Upper lobe of left lung (tissue), 6 donors: ENCODE results near the gene PRDM11. TPM values are rescaled to one million over a fixed set of nuclear protein-coding genes. Genes with fewer than 3 reads are reported as not detected.

Experiments
- ATAC-seq, 2 donors: fragments of 200-7000 bp; cut with Tn5 transposase; one replicate each; pipeline ENCODE4 v1.9.1; 2022; ENCODE audit warnings: mild to moderate bottlenecking in 2 of 2, moderate library complexity in 2 of 2; ENCODE audit not compliant: low FRiP score in 2 of 2
- DNase-seq, 2 donors: peaks; one replicate each; pipeline ENCODE4 v3.0.0-alpha.2; 2019 to 2020
- H3K27ac ChIP-seq, 4 donors: fragments of 200-600 bp; sonication (generic); one replicate each; pipeline ENCODE4 v1.5.1; 2016 to 2019
- H3K27me3 ChIP-seq, 4 donors: fragments of 200-600 bp; sonication (generic); one replicate each; pipeline ENCODE4 v1.5.1; 2017 to 2019
- H3K36me3 ChIP-seq, 4 donors: fragments of 200-600 bp; sonication (generic); one replicate each; pipeline ENCODE4 v1.5.1; 2016 to 2019
- H3K4me1 ChIP-seq, 4 donors: fragments of 200-600 bp; sonication (generic); one replicate each; pipeline ENCODE4 v1.5.1; 2018 to 2019
- H3K4me3 ChIP-seq, 4 donors: fragments of 200-600 bp; sonication (generic); one replicate each; pipeline ENCODE4 v1.5.1; 2017 to 2019; ENCODE audit warnings: mild to moderate bottlenecking in 2 of 4, moderate library complexity in 1 of 4
- H3K9me3 ChIP-seq, 4 donors: fragments of 200-600 bp; sonication (generic); one replicate each; pipeline ENCODE4 v1.5.1; 2018 to 2019
- EP300 ChIP-seq, 4 donors: sonication (generic); formaldehyde crosslinking; IDR thresholded peaks; one replicate each; pipeline ENCODE4 v1.5.1; 2017; ENCODE audit warnings: antibody characterized with exemption in 4 of 4, control low read depth in 2 of 4
- POLR2A ChIP-seq, 4 donors: fragments of 450-650 bp; IDR thresholded peaks; one replicate each; pipeline ENCODE4 v1.5.1; 2016 to 2017; ENCODE audit warnings: antibody characterized with exemption in 4 of 4, mild to moderate bottlenecking in 2 of 4
- POLR2AphosphoS5 ChIP-seq, 2 donors: sonication (generic); formaldehyde crosslinking; IDR thresholded peaks; one replicate each; pipeline ENCODE4 v1.5.1; 2017; ENCODE audit warnings: antibody characterized with exemption in 2 of 2
- WGBS, 2 donors: methylation state at CpG; one replicate each; pipeline ENCODE4 v1.1.5; 2017 to 2018; 5-methylcytosine and 5-hydroxymethylcytosine counted together
- total RNA-seq, 6 donors: library from RNA; depleted of rRNA in 4 of 6; stranded (reverse); fragments of >200 nt in 4 of 6; gene quantifications; one replicate each; pipeline versions ENCODE4 v1.1.0 to v1.2.1, GENCODE V29; 2016 to 2021
- TF ChIP-seq, protein P1 (sequence below), 6 experiments: fragments of 450-650 bp in 4 of 6; fragments of 200-600 bp in 2 of 6; sonication (generic) in 2 of 6; IDR thresholded peaks; one replicate each; pipeline ENCODE4 v1.5.1; 2016 to 2019; ENCODE audit warnings: antibody characterized with exemption in 6 of 6
- donor health status: DM: no; HTN: no; CAD: no; lungs with moderate emphysema.
- donor health status: DM: no; HTN: yes; CAD: no; lungs with severe emphysema.

PRDM11 gene
- total RNA-seq, 6 donors from 2014 or later = 12.7 to 21.1 (median 16.0) TPM

DNA sequence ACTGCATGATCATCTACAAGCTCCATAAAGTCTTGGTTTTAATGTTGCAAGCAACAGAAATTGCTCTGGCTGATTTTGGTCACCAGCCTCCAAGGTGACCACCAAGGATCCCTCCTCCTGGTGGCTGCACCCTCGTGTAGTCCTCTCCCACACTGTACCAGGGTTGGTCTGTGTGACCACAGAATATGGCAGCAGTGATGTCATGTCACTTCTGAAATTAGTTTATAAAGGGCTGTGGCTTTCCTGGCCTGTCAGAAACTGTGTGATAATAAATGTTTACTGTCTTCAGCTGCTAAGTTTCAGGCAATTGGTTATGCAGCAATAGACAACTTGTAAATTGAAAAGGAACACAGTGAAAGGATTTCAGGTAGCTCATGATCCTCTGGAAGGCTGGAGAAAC lies 5.3 kb upstream of the PRDM11 start:
- ATAC-seq (no peak), DNase-seq (no peak)
- Histone ChIP-seq H3K36me3 (no peaks in the 10 kb centered on the region), H3K4me3 (no peak overlapping the region), H3K4me1 (peaks cover 8 to 11% (median 9%) of the 10 kb centered on the region in 4 donors), H3K27ac (no peak overlapping the region), H3K27me3 (no peaks in the 10 kb centered on the region), H3K9me3 (no peaks in the 10 kb centered on the region)
- TF ChIP-seq EP300 (IDR thresholded peaks at IDR 0.05) (no peak), POLR2A (IDR thresholded peaks at IDR 0.05) (no peak), POLR2AphosphoS5 (IDR thresholded peaks at IDR 0.05) (no peak)
- TF ChIP-seq, protein P1, sequence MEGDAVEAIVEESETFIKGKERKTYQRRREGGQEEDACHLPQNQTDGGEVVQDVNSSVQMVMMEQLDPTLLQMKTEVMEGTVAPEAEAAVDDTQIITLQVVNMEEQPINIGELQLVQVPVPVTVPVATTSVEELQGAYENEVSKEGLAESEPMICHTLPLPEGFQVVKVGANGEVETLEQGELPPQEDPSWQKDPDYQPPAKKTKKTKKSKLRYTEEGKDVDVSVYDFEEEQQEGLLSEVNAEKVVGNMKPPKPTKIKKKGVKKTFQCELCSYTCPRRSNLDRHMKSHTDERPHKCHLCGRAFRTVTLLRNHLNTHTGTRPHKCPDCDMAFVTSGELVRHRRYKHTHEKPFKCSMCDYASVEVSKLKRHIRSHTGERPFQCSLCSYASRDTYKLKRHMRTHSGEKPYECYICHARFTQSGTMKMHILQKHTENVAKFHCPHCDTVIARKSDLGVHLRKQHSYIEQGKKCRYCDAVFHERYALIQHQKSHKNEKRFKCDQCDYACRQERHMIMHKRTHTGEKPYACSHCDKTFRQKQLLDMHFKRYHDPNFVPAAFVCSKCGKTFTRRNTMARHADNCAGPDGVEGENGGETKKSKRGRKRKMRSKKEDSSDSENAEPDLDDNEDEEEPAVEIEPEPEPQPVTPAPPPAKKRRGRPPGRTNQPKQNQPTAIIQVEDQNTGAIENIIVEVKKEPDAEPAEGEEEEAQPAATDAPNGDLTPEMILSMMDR (IDR thresholded peaks at IDR 0.05) = no peak
- WGBS, 2 donors = 0 to 37% methylated on average over 1 of the region's 1 CpG

- no peak overlapping the region for H3K4me3 ChIP-seq
- H3K27ac ChIP-seq = no peak overlapping the region
- peaks cover 8 to 13% (median 9%) of the 10 kb centered on the region in 4 donors for H3K4me1 ChIP-seq
- TF ChIP-seq, protein P1 (IDR thresholded peaks at IDR 0.05) = no peak
- no peak for TF ChIP-seq EP300 (IDR thresholded peaks at IDR 0.05)
- no peak for TF ChIP-seq POLR2AphosphoS5 (IDR thresholded peaks at IDR 0.05)
- no peak for TF ChIP-seq POLR2A (IDR thresholded peaks at IDR 0.05)
- 56 to 75% methylated on average over 2 of the region's 2 CpGs for whole genome bisulfite sequencing, 2 donors
- no peak for ATAC-seq
- no peaks in the 10 kb centered on the region for H3K27me3 ChIP-seq
- DNase-seq = no peak
- H3K9me3 ChIP-seq = no peaks in the 10 kb centered on the region
- no peaks in the 10 kb centered on the region for H3K36me3 ChIP-seq
Measured at GRCh38 chr11:45141631-45142030, 4.8 kb upstream of the PRDM11 start.

GRCh38 chr11:45142241-45143055 lies 4.0 kb upstream of the PRDM11 start:
- no peaks in the 10 kb centered on the region for H3K27me3 ChIP-seq
- no peak for DNase-seq
- WGBS, 2 donors = 78 to 79% methylated on average over 3 to 4 of the region's 4 CpGs
- no peak for ATAC-seq
- H3K4me3 ChIP-seq = no peak overlapping the region
- no peaks in the 10 kb centered on the region for H3K36me3 ChIP-seq
- H3K27ac ChIP-seq = no peak overlapping the region
- H3K9me3 ChIP-seq = no peaks in the 10 kb centered on the region
- H3K4me1 ChIP-seq = peaks cover 8 to 14% (median 9%) of the 10 kb centered on the region in 4 donors
- TF ChIP-seq POLR2A (IDR thresholded peaks at IDR 0.05) = no peak
- TF ChIP-seq EP300 (IDR thresholded peaks at IDR 0.05) = no peak
- TF ChIP-seq, protein P1 (IDR thresholded peaks at IDR 0.05) = no peak
- TF ChIP-seq POLR2AphosphoS5 (IDR thresholded peaks at IDR 0.05) = no peak

- H3K27ac ChIP-seq = no peak overlapping the region
Measured at GRCh38 chr11:45143494-45143893, 2.9 kb upstream of the PRDM11 start.

DNA sequence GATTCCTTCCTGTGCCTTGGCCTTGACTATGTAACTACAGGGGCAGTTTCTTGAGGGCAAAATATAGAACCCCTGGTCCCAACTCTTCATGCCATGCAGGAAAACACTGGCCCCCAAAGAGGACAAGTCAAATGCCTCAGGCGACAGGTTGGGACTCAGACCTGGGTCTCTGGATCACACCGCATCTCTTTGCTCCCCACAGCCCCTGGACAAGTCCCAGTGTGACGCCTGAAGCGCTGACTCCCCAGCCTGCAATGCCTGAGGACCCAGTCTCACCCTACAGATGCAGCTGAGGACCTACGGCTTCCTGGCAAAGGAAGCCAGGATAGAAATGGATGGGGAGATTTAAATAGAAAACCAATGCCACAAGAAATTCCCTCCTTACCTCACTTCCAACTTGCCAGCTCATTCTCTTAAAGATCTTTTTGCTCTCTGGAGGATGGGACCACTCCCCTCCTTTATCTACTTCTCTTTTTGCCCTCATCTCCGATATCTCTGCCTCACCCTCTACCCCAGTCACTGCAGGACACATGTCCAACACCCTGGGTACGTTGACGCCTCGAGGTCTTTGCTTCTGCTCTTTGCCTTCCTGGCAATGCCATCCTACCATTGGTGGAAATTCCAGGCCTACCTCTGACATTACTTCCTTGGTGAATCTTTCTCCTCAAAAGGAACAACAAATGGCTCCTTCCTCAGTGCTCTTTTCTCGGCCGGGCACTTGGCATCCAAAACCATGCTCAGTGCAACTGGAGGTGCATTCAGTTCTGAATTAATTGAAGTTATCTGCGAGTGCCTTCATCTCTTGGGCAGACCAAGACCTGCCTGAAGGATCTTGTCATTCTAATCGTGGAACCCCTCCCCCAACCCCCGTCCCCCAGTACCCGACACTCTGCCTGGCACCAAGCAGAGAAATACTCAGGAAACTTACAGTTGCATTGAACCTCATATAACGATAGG lies 2.0 kb upstream of the PRDM11 start:
- Histone ChIP-seq H3K27me3 (no peaks in the 10 kb centered on the region), H3K9me3 (no peaks in the 10 kb centered on the region), H3K4me1 (peaks cover 16 to 31% (median 21%) of the 10 kb centered on the region in 4 donors), H3K4me3 (no peak overlapping the region), H3K27ac (no peak overlapping the region), H3K36me3 (no peaks in the 10 kb centered on the region)
- DNase-seq (no peak), ATAC-seq (no peak)
- 75 to 78% methylated on average over 15 to 16 of the region's 16 CpGs for WGBS, 2 donors
- TF ChIP-seq, protein P1 (IDR thresholded peaks at IDR 0.05) = no peak
- no peak for TF ChIP-seq EP300 (IDR thresholded peaks at IDR 0.05)
- no peak for TF ChIP-seq POLR2AphosphoS5 (IDR thresholded peaks at IDR 0.05)
- no peak for TF ChIP-seq POLR2A (IDR thresholded peaks at IDR 0.05)

More at GRCh38 chr11:45143494-45143893, 2.9 kb upstream of the PRDM11 start:
- ATAC-seq = no peak
- no peak for DNase-seq
- no peaks in the 10 kb centered on the region for H3K36me3 ChIP-seq
- 96 to 97% methylated on average over 2 of the region's 2 CpGs for WGBS, 2 donors
- no peaks in the 10 kb centered on the region for H3K27me3 ChIP-seq
- no peaks in the 10 kb centered on the region for H3K9me3 ChIP-seq
- no peak overlapping the region for H3K4me3 ChIP-seq
- H3K4me1 ChIP-seq = peaks cover 16 to 24% (median 19%) of the 10 kb centered on the region in 4 donors
- no peak for TF ChIP-seq POLR2AphosphoS5 (IDR thresholded peaks at IDR 0.05)
